Vagina (tissue), 2 donors: ENCODE results near the gene OR2A1. TPM values are rescaled to one million over a fixed set of nuclear protein-coding genes. Genes with fewer than 3 reads are reported as not detected.
"Not testable (repeated sequence)": the region's sequence is repeated elsewhere in the genome, so short reads cannot be mapped to it uniquely, and the experiment has no call there.

Experiments
- DNase-seq, 2 donors: peaks; one replicate each; pipeline ENCODE4 v3.0.0-alpha.2; 2017; ENCODE audit errors: extremely low spot score in 2 of 2
- H3K27ac ChIP-seq: fragments of 200-600 bp; sonication (generic); one replicate; pipeline ENCODE4 v1.5.1; 2019
- H3K27me3 ChIP-seq: fragments of 200-600 bp; sonication (generic); one replicate; pipeline ENCODE4 v1.5.1; 2019
- H3K36me3 ChIP-seq, 2 donors: fragments of 200-600 bp; sonication (generic); one replicate each; pipeline ENCODE4 v1.5.1; 2017 to 2019
- H3K4me1 ChIP-seq: fragments of 200-600 bp; sonication (generic); one replicate; pipeline ENCODE4 v1.5.1; 2019
- H3K4me3 ChIP-seq, 2 donors: fragments of 200-600 bp; sonication (generic); 1 replicate in 1 of 2; 2 replicates in 1 of 2; pipeline ENCODE4 v1.5.1; 2016 to 2019
- H3K9me3 ChIP-seq: fragments of 200-600 bp; sonication (generic); one replicate; pipeline ENCODE4 v1.5.1; 2019
- intact Hi-C: fragments of 100-400 bp; cut with DNase I; formaldehyde crosslinking; loops from one replicate; pipeline ENCODE4 v1.15.1; 2023
- total RNA-seq: library from RNA; depleted of rRNA; stranded (reverse); fragments of >200 nt; gene quantifications from one replicate; pipeline ENCODE4 v1.2.3, GENCODE V29; 2016

OR2A1 gene, protein sequence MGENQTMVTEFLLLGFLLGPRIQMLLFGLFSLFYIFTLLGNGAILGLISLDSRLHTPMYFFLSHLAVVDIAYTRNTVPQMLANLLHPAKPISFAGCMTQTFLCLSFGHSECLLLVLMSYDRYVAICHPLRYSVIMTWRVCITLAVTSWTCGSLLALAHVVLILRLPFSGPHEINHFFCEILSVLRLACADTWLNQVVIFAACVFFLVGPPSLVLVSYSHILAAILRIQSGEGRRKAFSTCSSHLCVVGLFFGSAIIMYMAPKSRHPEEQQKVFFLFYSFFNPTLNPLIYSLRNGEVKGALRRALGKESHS
- 0.25 TPM for total RNA-seq

DNA sequence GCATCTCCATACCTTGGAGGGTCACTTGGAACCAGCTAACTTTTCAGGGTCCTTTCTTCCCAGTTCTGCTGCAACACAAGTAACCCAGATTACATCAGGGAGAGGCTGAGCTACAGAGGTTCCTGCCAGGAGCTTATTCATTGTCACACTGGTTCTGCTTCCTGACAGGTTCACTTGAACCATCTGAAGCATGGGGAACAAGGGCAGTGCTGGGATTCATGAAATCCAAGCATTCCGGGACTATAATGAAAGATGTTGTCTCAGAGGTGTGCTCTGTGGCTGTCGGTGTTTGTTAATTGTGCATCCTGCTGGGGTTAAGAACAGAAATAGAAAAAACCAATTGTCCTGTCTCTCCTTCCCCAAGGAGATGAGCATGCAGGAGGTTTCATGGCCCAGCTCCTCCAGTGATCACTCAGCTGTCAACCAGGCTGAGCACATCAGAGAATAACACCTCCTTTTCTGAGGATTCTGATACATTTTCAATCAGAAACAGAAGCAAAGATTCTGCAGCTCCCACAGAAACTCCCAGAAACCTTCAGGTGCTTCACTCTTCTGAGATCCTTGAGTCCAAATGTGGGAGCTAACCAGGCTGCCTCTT lies at the start of gene OR2A1:
Gene OR2A1, plus strand, starts transcription at position 548 of the 598 bp plus-strand sequence. CDS start 5,706 bp downstream, outside the sequence.
- DNase-seq, H3K4me1 ChIP-seq, H3K9me3 ChIP-seq, intact Hi-C loops, H3K36me3 ChIP-seq, H3K27me3 ChIP-seq, H3K27ac ChIP-seq, H3K4me3 ChIP-seq: not testable (repeated sequence)

DNA sequence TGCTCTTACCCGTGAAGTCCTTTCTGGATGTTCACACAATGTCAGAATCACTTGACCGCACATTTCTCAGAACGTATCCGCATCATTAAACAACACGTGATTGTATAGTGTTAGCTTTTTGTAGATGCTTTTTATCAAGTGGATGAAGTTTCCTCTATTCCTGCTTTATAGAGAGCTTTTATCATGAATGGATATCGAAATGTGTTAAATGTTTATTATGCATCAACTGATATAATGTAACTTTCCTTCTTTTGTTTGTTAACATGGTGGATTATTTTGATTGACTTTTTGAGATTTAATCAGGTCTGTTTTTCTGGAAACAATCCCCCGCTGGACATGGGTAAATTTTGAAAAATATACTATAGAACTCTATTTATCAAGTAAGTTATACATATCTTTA lies 47.5 kb upstream of the OR2A1 start, which contains the start of gene OR2A7:
Gene OR2A7, minus strand, starts transcription at position 101 of the 400 bp plus-strand sequence. CDS start 5,164 bp downstream, outside the sequence.
- H3K4me3 ChIP-seq, H3K27me3 ChIP-seq: not testable (repeated sequence)

DNA sequence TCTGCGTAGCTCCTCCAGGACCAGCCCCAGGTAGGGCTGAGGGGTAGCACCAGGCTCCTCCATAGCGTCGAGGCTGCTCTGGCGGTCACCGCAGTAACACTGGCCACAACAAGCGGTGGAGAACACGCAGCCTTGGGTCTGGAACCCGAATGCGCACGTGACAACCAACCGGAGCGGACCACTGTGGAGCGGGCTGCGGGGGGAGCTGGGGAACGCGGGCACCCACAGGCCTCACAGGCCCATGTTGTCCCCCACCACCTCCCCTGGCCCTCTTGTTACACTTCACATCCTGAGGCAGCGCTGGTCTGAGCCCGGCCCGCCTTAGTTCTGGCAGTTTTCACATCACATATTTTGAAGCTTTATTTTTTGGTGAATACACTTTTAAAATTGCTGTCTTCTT lies 43.0 kb upstream of the OR2A1 start, which contains the start of gene CTAGE8:
Gene CTAGE8, minus strand, starts transcription at position 101 of the 400 bp plus-strand sequence. Its CDS starts 38 bp downstream, at position 63.
- intact Hi-C loops, DNase-seq, H3K4me3 ChIP-seq, H3K27ac ChIP-seq, H3K4me1 ChIP-seq, H3K9me3 ChIP-seq, H3K27me3 ChIP-seq, H3K36me3 ChIP-seq: not testable (repeated sequence)

More for the DNA sequence above, 47.5 kb upstream of the OR2A1 start, which contains the start of gene OR2A7:
- H3K9me3 ChIP-seq, intact Hi-C loops, H3K36me3 ChIP-seq, H3K27ac ChIP-seq, DNase-seq, H3K4me1 ChIP-seq: not testable (repeated sequence)

DNA sequence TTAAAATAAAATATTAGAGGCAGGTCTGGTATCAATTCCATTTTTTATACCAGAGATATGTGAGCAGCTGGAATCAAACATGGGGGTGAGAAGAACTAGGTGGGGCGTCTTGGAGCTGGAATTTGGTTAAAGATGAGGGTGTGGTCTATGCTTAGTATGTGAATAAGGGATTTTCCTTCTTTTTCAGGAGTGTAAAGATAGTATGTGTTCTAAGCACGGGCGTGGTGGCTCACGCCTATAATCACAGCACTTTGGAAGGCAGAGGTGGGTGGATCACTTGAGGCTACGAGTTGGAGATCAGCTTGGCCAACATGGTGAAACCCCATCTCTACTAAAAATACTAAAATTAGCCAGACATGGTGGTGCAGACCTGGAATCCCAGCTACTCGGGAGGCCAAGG lies 36.9 kb upstream of the OR2A1 start:
- H3K4me1 ChIP-seq, H3K9me3 ChIP-seq, DNase-seq, H3K4me3 ChIP-seq, H3K27me3 ChIP-seq, intact Hi-C loops, H3K36me3 ChIP-seq, H3K27ac ChIP-seq: not testable (repeated sequence)

DNA sequence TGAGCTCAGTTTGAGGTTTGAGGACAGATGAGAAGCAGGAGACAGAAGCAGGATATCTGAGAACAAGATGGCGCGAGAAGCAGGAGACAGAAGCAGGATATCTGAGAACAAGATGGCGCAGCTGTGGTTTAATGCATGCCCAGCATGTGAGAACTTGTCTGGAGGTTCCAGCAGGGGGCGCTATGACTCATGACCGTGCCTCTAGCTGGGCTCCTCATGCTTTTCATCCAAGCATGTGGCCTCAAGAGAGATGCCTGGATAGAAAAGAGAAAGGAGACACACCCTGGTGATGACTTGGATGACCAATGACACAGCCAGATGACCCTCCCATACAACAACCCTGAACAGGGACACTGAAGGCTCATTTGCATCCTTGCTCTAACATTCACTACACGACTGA lies 32.2 kb upstream of the OR2A1 start:
- DNase-seq, intact Hi-C loops, H3K36me3 ChIP-seq, H3K9me3 ChIP-seq, H3K27me3 ChIP-seq, H3K4me1 ChIP-seq, H3K4me3 ChIP-seq, H3K27ac ChIP-seq: not testable (repeated sequence)

DNA sequence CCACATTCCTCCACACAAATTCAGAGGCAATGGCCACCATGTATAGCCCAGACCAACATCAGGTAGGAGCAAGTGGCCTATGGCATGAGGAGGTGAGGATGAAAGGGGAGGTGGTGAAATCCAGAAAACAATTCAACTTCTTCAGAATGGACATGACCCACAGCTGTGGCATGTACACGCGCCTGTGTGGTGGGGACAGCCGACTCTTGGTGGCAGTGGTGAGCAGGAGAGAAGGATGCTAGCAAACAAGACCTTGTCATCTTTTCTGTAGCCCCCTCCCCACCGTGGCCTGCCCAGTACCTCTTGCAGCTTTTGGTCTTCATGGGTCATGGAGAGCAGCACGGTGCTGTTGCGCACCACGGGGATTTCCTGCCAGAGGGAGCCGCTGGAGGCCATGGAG lies 30.2 kb upstream of the OR2A1 start:
- H3K27me3 ChIP-seq, intact Hi-C loops, H3K9me3 ChIP-seq, DNase-seq, H3K4me1 ChIP-seq, H3K27ac ChIP-seq, H3K4me3 ChIP-seq, H3K36me3 ChIP-seq: not testable (repeated sequence)

DNA sequence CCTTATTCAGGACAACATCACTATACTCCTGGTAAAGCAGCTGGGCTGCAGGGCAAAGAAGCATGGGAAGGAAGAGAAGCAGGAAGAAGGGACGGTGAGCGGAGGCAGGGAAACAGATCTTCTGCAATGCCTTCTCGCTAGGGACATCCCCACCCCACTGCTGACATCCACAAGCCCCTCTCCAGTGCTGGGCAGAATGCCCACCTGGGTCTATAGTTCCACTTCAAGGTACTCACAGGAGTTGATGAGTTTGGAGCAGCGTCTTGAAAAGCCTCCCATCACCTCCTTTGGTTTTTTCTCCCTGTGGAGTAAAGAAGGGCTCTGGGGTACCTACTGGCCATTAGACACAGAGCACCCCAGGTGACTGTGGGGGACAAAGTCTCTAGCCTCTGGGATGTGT lies 29.7 kb upstream of the OR2A1 start:
- H3K27ac ChIP-seq, DNase-seq, H3K27me3 ChIP-seq, H3K9me3 ChIP-seq, H3K36me3 ChIP-seq, H3K4me3 ChIP-seq, intact Hi-C loops, H3K4me1 ChIP-seq: not testable (repeated sequence)

DNA sequence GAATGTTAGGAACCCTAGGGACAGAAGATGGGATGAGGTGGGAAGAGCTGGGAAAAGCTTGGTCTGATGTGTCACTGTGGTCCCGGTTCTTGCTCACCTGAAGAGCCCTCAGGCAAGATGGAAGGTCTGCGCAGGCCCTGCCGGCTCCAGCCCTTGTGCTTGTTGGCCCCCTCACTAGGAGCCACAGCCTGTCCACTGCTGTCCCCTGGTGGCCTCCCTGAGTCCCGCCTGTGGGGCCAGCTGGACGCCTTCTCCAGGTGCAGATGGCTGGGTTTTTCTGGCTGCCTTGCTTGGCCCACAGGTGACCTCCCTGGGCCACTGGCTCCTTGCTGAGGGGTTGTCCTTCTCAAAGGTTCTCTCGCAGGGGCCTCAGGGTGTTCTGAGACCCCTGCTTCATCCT lies 28.5 kb upstream of the OR2A1 start:
- H3K27ac ChIP-seq, DNase-seq, H3K4me3 ChIP-seq, H3K4me1 ChIP-seq, intact Hi-C loops, H3K36me3 ChIP-seq, H3K9me3 ChIP-seq, H3K27me3 ChIP-seq: not testable (repeated sequence)

DNA sequence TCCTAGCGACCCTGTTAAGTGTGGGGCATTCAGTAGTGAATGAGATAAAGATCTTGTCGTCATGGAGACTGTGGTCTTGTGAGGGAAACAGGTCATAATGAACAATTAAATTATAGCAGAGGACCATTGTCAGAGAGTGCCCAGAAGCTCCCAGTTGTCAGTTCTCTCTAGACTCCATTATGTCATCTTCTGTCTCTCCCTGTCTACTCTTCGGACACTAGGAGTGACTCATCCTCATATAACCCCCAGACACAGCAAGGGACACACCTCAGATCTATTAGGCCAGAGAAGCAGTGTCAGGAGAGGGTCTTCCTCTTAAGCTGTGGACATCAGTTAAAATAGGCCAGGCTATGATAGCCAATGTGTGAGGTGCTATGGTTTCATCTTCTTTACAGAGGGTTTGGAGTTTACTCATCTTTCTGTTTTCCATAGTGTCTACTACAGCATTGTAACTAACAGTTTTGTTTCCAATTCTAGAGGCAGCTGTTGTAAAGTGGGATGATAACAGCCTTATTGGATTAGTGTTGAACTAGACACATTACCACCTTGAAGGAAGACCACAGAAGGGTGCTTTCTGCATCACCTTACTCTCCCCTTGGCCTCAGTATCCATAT lies 24.9 kb upstream of the OR2A1 start:
- H3K36me3 ChIP-seq, H3K9me3 ChIP-seq, H3K27me3 ChIP-seq, H3K27ac ChIP-seq, intact Hi-C loops, H3K4me3 ChIP-seq, H3K4me1 ChIP-seq, DNase-seq: not testable (repeated sequence)

DNA sequence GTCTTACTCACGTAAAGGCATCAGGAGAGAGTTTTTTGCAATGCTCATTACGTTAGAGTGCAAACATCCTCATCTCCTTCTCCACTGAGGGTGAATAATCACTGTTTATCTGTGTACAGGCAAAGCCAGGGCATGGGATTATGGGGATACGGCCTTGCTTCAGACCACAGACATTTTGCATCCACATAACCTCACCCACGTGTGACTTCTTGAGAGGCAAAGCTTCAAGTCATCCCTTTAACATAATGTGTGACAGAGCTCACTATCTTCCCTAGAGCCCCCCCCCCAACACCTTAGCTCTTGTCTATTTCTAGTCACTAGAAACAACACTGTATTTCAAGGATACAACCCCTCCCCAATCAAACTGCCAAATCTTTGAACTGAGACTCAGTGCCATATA lies 20.6 kb upstream of the OR2A1 start:
- H3K36me3 ChIP-seq, H3K4me1 ChIP-seq, H3K27me3 ChIP-seq, intact Hi-C loops, H3K9me3 ChIP-seq, H3K27ac ChIP-seq, H3K4me3 ChIP-seq: not testable (repeated sequence)
- peak in 1 of 2 donors; percentile 22 for DNase-seq

DNA sequence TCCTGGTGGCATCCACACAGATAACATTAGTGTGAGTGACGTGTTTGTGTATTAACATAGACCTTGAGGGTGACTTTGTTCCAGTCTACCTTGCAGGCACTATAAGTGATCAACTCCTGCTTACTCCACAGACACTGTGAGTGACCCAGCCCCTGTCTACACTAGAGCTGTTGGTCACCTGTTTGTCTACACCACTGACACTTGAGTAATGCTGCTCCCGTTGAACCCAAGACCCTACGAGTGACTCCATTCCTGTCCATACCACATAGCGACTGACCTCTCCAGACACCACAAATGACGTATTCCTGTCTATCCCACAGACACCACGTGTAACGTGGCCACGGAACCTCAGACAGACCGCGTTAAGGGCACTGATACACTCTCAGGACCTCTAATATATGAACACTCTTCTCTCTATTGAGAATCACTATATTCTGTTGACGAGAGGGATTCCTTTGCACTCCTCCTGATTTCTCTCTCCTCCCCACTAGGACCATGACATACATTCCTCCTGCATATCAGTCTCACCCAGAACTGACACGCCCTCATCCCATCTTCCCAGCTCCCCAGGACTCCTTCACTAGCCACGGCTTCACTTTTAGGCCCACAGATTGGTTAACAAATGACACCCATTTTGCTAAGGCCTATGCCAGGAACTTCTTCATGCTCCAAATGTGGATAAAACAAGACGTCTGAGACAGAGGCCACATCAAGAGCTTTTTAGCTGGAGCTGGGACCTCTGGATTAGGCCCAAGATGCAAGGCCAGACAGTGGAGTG lies 19.6 kb upstream of the OR2A1 start:
- H3K9me3 ChIP-seq, H3K27ac ChIP-seq, H3K4me3 ChIP-seq, H3K36me3 ChIP-seq, intact Hi-C loops, DNase-seq, H3K27me3 ChIP-seq, H3K4me1 ChIP-seq: not testable (repeated sequence)

DNA sequence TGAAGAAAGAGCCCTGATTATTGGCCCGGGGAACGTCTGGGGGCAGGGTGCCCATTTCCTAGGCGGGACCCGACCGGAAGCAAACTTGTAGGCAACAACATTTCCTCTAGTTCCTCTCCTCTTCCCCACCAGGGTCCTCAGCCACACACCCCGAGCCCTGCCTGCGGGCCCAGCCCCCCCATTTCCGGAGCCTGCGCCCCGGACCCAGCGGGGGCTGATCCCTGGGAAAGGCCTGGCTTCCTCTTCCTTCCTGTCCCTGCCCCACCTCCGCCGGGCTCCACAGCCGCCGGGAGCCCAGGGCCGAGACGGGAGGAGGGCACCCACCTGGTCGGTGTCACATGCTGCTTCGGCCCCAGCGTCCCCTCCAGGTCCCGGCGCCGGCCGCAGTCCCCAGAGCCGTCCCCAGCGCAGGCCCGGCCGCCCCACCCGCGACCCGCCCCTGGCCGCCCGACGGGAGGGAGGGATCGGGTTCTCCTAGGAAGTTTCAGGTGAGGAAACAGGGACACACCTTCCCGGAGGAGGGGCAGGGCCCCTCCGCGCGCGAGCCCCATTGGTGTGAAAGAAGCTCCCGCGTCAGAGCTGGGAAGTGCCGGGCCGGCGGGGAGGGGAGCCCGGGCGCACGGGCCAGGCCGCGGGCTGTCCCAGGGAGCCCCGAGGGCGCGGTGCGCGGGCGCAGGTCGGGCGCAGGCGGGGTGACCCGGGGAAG lies 18.3 kb upstream of the OR2A1 start:
- intact Hi-C loops, H3K4me1 ChIP-seq, H3K27ac ChIP-seq, DNase-seq, H3K4me3 ChIP-seq, H3K36me3 ChIP-seq, H3K9me3 ChIP-seq, H3K27me3 ChIP-seq: not testable (repeated sequence)
